GM18507 (cell line): ENCODE data around the gene HHIP.

Source experiments
- DNase-seq: peaks from one replicate; pipeline ENCODE4 v3.0.0; 2011; ENCODE audit warnings: low read depth; ENCODE audit not compliant: insufficient read length; ENCODE audit errors: extremely low spot score
- FAIRE-seq: peaks from 2 replicates; lab custom pipeline; 2011; peaks lifted over from hg19 to GRCh38; lab: Jason Lieb, UNC

Gene HHIP

GRCh38 chr4:144653781-144654545, 8.0 kb downstream of the HHIP start:
- no peak for FAIRE-seq
- no peak for DNase-seq

GRCh38 chr4:144655491-144655890, 9.5 kb downstream of the HHIP start:
- DNase-seq (no peak), FAIRE-seq (no peak)

- DNase-seq (no peak), FAIRE-seq (no peak)
These were observed 10.9 kb downstream of the HHIP start for GRCh38 chr4:144656850-144657249.

GRCh38 chr4:144658015-144658567, 12.1 kb downstream of the HHIP start:
- DNase-seq (no peak), FAIRE-seq (no peak)

GRCh38 chr4:144658903-144659302, 12.9 kb downstream of the HHIP start:
- no peak for DNase-seq
- FAIRE-seq, result no peak

- no peak for FAIRE-seq
- no peak for DNase-seq
These were observed 13.5 kb downstream of the HHIP start for GRCh38 chr4:144659447-144659846.

- DNase-seq (no peak), FAIRE-seq (no peak)
These were observed 18.0 kb downstream of the HHIP start for GRCh38 chr4:144663834-144664475.

GRCh38 chr4:144666539-144667175, 20.7 kb downstream of the HHIP start:
- DNase-seq, result no peak
- FAIRE-seq, result no peak

- FAIRE-seq (no peak), DNase-seq (no peak)
These were observed 21.5 kb downstream of the HHIP start for GRCh38 chr4:144667500-144667899.

- FAIRE-seq, result no peak
- no peak for DNase-seq
These were observed 24.8 kb downstream of the HHIP start for GRCh38 chr4:144670776-144671175.

GRCh38 chr4:144674711-144675110, 28.8 kb downstream of the HHIP start:
- no peak for DNase-seq
- no peak for FAIRE-seq

GRCh38 chr4:144681806-144682205, 35.9 kb downstream of the HHIP start:
- no peak for DNase-seq
- FAIRE-seq, result no peak

- DNase-seq (no peak), FAIRE-seq (no peak)
These were observed 37.6 kb downstream of the HHIP start for GRCh38 chr4:144683516-144683915.

GRCh38 chr4:144685911-144686310, 40.0 kb downstream of the HHIP start:
- DNase-seq, result no peak
- no peak for FAIRE-seq

- FAIRE-seq (no peak), DNase-seq (no peak)
These were observed 41.0 kb downstream of the HHIP start for GRCh38 chr4:144686921-144687320.

- DNase-seq, result no peak
- no peak for FAIRE-seq
These were observed 41.5 kb downstream of the HHIP start for GRCh38 chr4:144687466-144687865.

GRCh38 chr4:144688035-144688569, 42.1 kb downstream of the HHIP start:
- no peak for DNase-seq
- FAIRE-seq, result no peak

GRCh38 chr4:144689125-144689524, 43.2 kb downstream of the HHIP start:
- DNase-seq (no peak), FAIRE-seq (no peak)

GRCh38 chr4:144695721-144696120, 49.8 kb downstream of the HHIP start:
- no peak for FAIRE-seq
- no peak for DNase-seq

- DNase-seq, result no peak
- no peak for FAIRE-seq
These were observed 50.4 kb downstream of the HHIP start for GRCh38 chr4:144696376-144696775.
